Endothelial cell (in vitro differentiated cells): ENCODE data around the gene RAB34. TPM values are rescaled to one million over a fixed set of nuclear protein-coding genes. Genes with fewer than 3 reads are reported as not detected.

Experiments used
- DNase-seq: peaks from one replicate; pipeline ENCODE4 v3.0.0; 2021; ENCODE audit warnings: low spot score
- H3K27ac Mint-ChIP-seq: one replicate; pipeline ENCODE4 v1.8.0; 2021; ENCODE audit warnings: mixed read lengths, inconsistent platforms; ENCODE audit not compliant: unreplicated experiment
- H3K27me3 Mint-ChIP-seq: one replicate; pipeline ENCODE4 v1.8.0; 2021; ENCODE audit warnings: mild to moderate bottlenecking, moderate library complexity, mixed read lengths, inconsistent platforms; ENCODE audit not compliant: unreplicated experiment
- H3K36me3 Mint-ChIP-seq: one replicate; pipeline ENCODE4 v1.8.0; 2021; ENCODE audit warnings: mild to moderate bottlenecking, low read depth, mixed read lengths, inconsistent platforms; ENCODE audit not compliant: unreplicated experiment
- H3K4me1 Mint-ChIP-seq: one replicate; pipeline ENCODE4 v1.8.0; 2021; ENCODE audit warnings: mild to moderate bottlenecking, mixed read lengths, inconsistent platforms; ENCODE audit not compliant: unreplicated experiment
- H3K4me3 Mint-ChIP-seq: one replicate; pipeline ENCODE4 v1.8.0; 2021; ENCODE audit warnings: mild to moderate bottlenecking, mixed read lengths, inconsistent platforms; ENCODE audit not compliant: unreplicated experiment
- H3K9me3 Mint-ChIP-seq: one replicate; pipeline ENCODE4 v1.8.0; 2021; ENCODE audit warnings: mixed read lengths, inconsistent platforms; ENCODE audit not compliant: unreplicated experiment
- CTCF ChIP-seq: fragments of 200-600 bp; sonication (generic); IDR thresholded peaks from one replicate; pipeline ENCODE4 v1.5.0; 2021; ENCODE audit warnings: antibody characterized with exemption; ENCODE audit not compliant: unreplicated experiment
- total RNA-seq: library from RNA; stranded (reverse); fragmentation: NEBNext Ultra II Directional; extraction: Animal tissue kit (Norgen Biotek cat#: 25700); gene quantifications from one replicate; pipeline ENCODE4 v1.2.1, GENCODE V29; 2021; ENCODE audit not compliant: unreplicated experiment

RAB34 gene
- total RNA-seq, 1 donor from 2014 or later = 72.0 TPM

- Mint-ChIP-seq H3K27me3 (peaks cover 23% of the 10 kb centered on the region), H3K36me3 (peaks cover 23% of the 10 kb centered on the region), H3K9me3 (no peaks in the 10 kb centered on the region), H3K27ac (peak overlapping the region; percentile 70), H3K4me1 (peaks cover 16% of the 10 kb centered on the region), H3K4me3 (peak overlapping the region; percentile 90)
- peak; percentile 65 for DNase-seq
- TF ChIP-seq CTCF = no peak
These were observed 5.5 kb downstream of the RAB34 start for GRCh38 chr17:28712032-28712704.

DNA sequence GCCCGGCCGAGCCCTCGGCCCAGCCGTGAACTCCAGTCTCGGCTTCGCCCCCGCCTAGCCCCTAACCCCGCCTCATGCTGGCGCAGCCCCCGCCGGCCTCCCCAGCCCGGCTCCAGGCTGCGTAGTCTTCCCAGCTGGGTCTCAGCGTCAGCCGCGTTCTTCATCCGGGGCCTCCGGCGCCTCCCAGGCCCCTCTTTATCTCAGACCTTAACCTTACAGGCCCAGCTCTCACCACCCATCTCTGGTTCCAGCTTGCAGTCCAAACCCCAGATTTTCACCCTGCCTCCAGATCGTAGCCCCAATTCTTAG lies 6.0 kb downstream of the RAB34 start, which contains the start of gene PROCA1:
PROCA1 (minus strand) TSS at position 166 of the 309 bp plus-strand sequence. CDS start 228 bp downstream, outside the sequence.
- Mint-ChIP-seq H3K4me1 (peaks cover 17% of the 10 kb centered on the region), H3K27me3 (peaks cover 23% of the 10 kb centered on the region), H3K36me3 (peaks cover 23% of the 10 kb centered on the region), H3K4me3 (peak within 1 kb of the TSS; percentile 97), H3K9me3 (no peaks in the 10 kb centered on the region), H3K27ac (peak within 1 kb of the TSS; percentile 98)
- TF ChIP-seq CTCF = no peak
- no peak for DNase-seq

GRCh38 chr17:28710861-28711722 lies 6.6 kb downstream of the RAB34 start:
- DNase-seq = peak; percentile 97
- peaks cover 17% of the 10 kb centered on the region for H3K4me1 Mint-ChIP-seq
- H3K4me3 Mint-ChIP-seq = peak overlapping the region; percentile 97
- peaks cover 23% of the 10 kb centered on the region for H3K27me3 Mint-ChIP-seq
- no peak for TF ChIP-seq CTCF
- H3K36me3 Mint-ChIP-seq = peaks cover 26% of the 10 kb centered on the region
- peak overlapping the region; percentile 98 for H3K27ac Mint-ChIP-seq
- no peaks in the 10 kb centered on the region for H3K9me3 Mint-ChIP-seq

DNA sequence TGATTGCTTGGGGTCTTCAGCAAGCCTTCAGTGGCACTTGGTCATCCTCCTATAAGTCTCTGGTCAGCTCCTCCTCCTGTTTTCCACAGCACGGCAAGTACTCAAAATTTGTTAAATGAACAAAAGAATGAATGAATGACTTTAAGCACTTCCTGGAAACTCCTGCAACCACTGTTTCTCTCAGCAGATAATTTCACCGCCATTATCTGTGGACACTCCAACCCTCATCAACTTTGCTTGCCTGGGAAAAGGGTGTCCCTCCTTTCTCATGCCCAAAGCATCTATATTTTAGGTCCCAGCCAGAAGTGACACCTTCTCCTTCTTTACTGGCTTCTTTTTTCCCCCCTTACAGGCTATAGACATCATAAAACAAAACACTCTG lies 10.3 kb downstream of the RAB34 start:
- Mint-ChIP-seq H3K4me3 (peak overlapping the region; percentile 14), H3K27ac (peak overlapping the region; percentile 72), H3K9me3 (no peaks in the 10 kb centered on the region), H3K27me3 (peaks cover 20% of the 10 kb centered on the region), H3K4me1 (peaks cover 20% of the 10 kb centered on the region), H3K36me3 (peaks cover 31% of the 10 kb centered on the region)
- TF ChIP-seq CTCF = no peak
- DNase-seq = no peak
